Mucosa of gallbladder (tissue), 1 donor: ENCODE measurements around the gene GIN1. TPM values are rescaled to one million over a fixed set of nuclear protein-coding genes. Genes with fewer than 3 reads are reported as not detected.

ENCODE experiments used
- DNase-seq: peaks from one replicate; pipeline ENCODE4 v3.0.0-alpha.2; 2020; ENCODE audit warnings: low spot score
- total RNA-seq: library from RNA; stranded (reverse); gene quantifications from one replicate; pipeline ENCODE4 v1.2.1, GENCODE V29; 2021
- donor health status: DM: no; HTN: no; CAD: no.

GIN1 gene
- total RNA-seq, 1 donor from 2014 or later, result 9.2 TPM

DNA sequence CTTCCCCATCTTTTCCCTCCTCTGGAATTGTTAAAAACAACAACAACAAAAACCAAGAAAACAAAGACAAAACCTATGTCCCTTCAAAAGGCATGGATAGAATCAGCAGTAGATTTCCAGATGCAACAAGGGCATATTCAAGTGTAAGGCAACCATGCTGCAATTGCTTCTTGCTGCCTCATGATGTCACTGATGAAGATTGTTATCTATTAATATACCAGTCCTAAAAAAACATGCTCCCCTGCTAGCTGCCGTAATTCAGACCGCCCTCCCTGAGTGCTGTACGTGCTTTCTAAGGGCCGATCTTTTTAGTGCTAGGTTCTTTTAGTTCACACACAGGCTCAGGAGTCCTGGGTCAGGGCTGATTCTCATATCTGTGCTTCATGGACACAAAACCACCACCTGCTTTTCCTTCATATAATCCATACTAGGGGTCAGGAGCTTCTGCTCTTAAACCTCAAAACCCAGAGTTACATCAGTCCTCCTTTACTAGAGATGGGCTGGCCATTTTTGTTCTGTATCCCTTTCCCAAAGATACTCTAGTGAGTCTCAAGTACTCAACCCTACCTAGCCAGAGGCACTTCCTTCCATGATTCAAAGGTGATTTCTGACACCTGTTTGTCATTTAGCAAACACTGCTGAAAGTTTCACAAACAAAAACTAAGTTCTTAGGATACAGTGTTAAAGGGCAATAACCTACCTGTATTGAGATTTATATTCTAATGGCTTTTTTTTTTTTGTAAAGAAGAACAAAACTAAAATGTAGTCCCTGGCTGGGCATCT lies 82.1 kb downstream of the GIN1 start:
- no peak for DNase-seq

DNA sequence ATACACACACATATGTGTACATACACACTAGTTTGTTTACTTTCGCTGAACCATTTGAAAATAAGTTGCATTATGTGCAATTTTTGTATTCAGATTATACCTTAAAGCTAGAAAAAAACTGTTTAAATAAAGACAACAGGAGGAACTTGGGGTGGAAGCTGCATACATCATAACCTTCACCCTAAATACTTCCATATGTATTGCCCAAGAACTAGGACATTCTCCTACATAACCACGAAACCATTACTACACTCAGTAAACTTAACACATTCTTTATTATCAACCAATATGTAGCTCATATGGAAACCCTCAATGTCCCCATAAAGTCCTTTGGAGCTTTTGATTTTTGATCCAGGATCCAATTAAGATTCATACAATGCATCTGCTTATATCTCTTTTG lies 83.3 kb downstream of the GIN1 start:
- DNase-seq, result no peak

Other genes with a start within 250 kb of the GIN1 start
- 35.3 TPM for gene PPIP5K2, start 163 bp upstream of the GIN1 start, total RNA-seq
- gene MACIR, start 138.6 kb upstream of the GIN1 start, total RNA-seq, result 13.0 TPM